IMR-90 (cell line): Measurements from ENCODE around the gene EMC8. TPM values are rescaled to one million over a fixed set of nuclear protein-coding genes. Genes with fewer than 3 reads are reported as not detected.

Experiments used
- ATAC-seq: fragments of 200-7000 bp; cut with Tn5 transposase; 2 replicates; pipeline ENCODE4 v1.9.1; 2020; ENCODE audit warnings: low read depth, mild to moderate bottlenecking, moderate library complexity
- BruUV-seq: library from RNA; stranded (reverse); fragments of 400-500 nt; replicated peaks from 2 replicates; lab custom pipeline; 2021; lab: Mats Ljungman, UMichigan
- CTCF ChIA-PET: fragments of 300-600 bp; formaldehyde crosslinking; extraction: SDS; loops from one replicate; lab custom pipeline; 2021; ENCODE audit warnings: antibody characterized with exemption; lab: Yijun Ruan, JAX
- POLR2A ChIA-PET: fragments of 300-600 bp; sonication (Branson Sonifier 250); formaldehyde crosslinking; loops from one replicate; lab custom pipeline; 2022; ENCODE audit warnings: antibody characterized with exemption; ENCODE audit not compliant: unreplicated experiment; lab: Charles Lee
- DNase-seq: peaks from one replicate; pipeline ENCODE4 v3.0.0; 2013
- H2AFZ ChIP-seq: replicated peaks from 2 replicates; pipeline ENCODE3; 2013; ENCODE audit warnings: low read length, mild to moderate bottlenecking; ENCODE audit not compliant: poor library complexity
- H2AK5ac ChIP-seq: 2 replicates; pipeline ENCODE4 v1.6.1; 2013; ENCODE audit warnings: low read depth, low read length, inconsistent platforms
- H2AK9ac ChIP-seq: replicated peaks from 2 replicates; pipeline ENCODE3; 2013; ENCODE audit warnings: mild to moderate bottlenecking, low read depth, low read length, moderate library complexity; ENCODE audit not compliant: poor library complexity
- H2BK120ac ChIP-seq: 2 replicates; pipeline ENCODE4 v1.6.1; 2013; ENCODE audit warnings: low read depth, low read length, inconsistent platforms
- H2BK15ac ChIP-seq: 3 replicates; pipeline ENCODE4 v1.6.1; 2013; ENCODE audit warnings: low read depth, low read length, inconsistent platforms
- H2BK20ac ChIP-seq: 2 replicates; pipeline ENCODE4 v1.6.1; 2013; ENCODE audit warnings: low read depth, mild to moderate bottlenecking, inconsistent platforms, low read length, moderate library complexity
- H2BK5ac ChIP-seq: 2 replicates; pipeline ENCODE4 v1.6.1; 2013; ENCODE audit warnings: mild to moderate bottlenecking, low read depth, low read length, inconsistent platforms; ENCODE audit not compliant: poor library complexity, severe bottlenecking
- H3K14ac ChIP-seq: replicated peaks from 2 replicates; pipeline ENCODE4 v1.6.1; 2013; ENCODE audit warnings: low read depth, low read length, inconsistent platforms
- H3K18ac ChIP-seq: 2 replicates; pipeline ENCODE4 v1.6.1; 2013; ENCODE audit warnings: low read depth, low read length, control low read depth
- H3K23ac ChIP-seq: 2 replicates; pipeline ENCODE4 v1.6.1; 2013; ENCODE audit warnings: low read depth, low read length, inconsistent platforms
- H3K27ac ChIP-seq: 2 replicates; pipeline ENCODE4 v1.5.1; 2013; ENCODE audit warnings: mild to moderate bottlenecking, control low read depth, low read length; ENCODE audit not compliant: insufficient read depth
- H3K27me3 ChIP-seq: 2 replicates; pipeline ENCODE4 v1.6.1; 2013; ENCODE audit warnings: low read length; ENCODE audit not compliant: control insufficient read depth, insufficient read depth
- H3K36me3 ChIP-seq: 2 replicates; pipeline ENCODE4 v1.6.1; 2013; ENCODE audit warnings: low read length, mixed read lengths; ENCODE audit not compliant: control insufficient read depth, insufficient read depth
- H3K4ac ChIP-seq: 2 replicates; pipeline ENCODE4 v1.6.1; 2013; ENCODE audit warnings: low read depth, low read length, inconsistent platforms
- H3K4me1 ChIP-seq: 2 replicates; pipeline ENCODE4 v1.6.1; 2013; ENCODE audit warnings: low read length, mixed read lengths; ENCODE audit not compliant: control insufficient read depth, insufficient read depth
- H3K4me2 ChIP-seq: 2 replicates; pipeline ENCODE4 v1.6.1; 2013; ENCODE audit warnings: low read depth, mild to moderate bottlenecking, control low read depth, low read length, moderate library complexity
- H3K4me3 ChIP-seq: 2 replicates; pipeline ENCODE4 v1.5.1; 2013; ENCODE audit warnings: low read depth, mild to moderate bottlenecking, control low read depth, low read length, moderate library complexity; ENCODE audit not compliant: insufficient read depth
- H3K56ac ChIP-seq: 2 replicates; pipeline ENCODE4 v1.6.1; 2013; ENCODE audit warnings: low read length, inconsistent platforms; ENCODE audit not compliant: insufficient read depth; ENCODE audit errors: extremely low read depth
- H3K79me1 ChIP-seq, 2 experiments: 2 replicates each; pipeline ENCODE4 v1.6.1; 2013; ENCODE audit warnings: low read length in 2 of 2, inconsistent platforms in 1 of 2, low read depth in 1 of 2
- H3K9ac ChIP-seq: 2 replicates; pipeline ENCODE4 v1.6.1; 2013; ENCODE audit warnings: low read depth, low read length, control low read depth
- H3K9me1 ChIP-seq: 2 replicates; pipeline ENCODE4 v1.6.1; 2013; ENCODE audit warnings: low read length, inconsistent platforms; ENCODE audit not compliant: insufficient read depth
- H3K9me3 ChIP-seq: 2 replicates; pipeline ENCODE4 v1.6.1; 2013; ENCODE audit warnings: low read length; ENCODE audit not compliant: control insufficient read depth, insufficient read depth
- H4K20me1 ChIP-seq: 2 replicates; pipeline ENCODE4 v1.6.1; 2013; ENCODE audit warnings: low read length, inconsistent platforms; ENCODE audit not compliant: insufficient read depth
- H4K5ac ChIP-seq: 2 replicates; pipeline ENCODE4 v1.6.1; 2013; ENCODE audit warnings: mild to moderate bottlenecking, low read depth, low read length, control low read depth
- H4K8ac ChIP-seq, 2 experiments: 2 replicates each; pipeline ENCODE4 v1.6.1; 2013; ENCODE audit warnings: low read depth in 2 of 2, low read length in 2 of 2, control low read depth in 1 of 2, inconsistent platforms in 1 of 2
- H4K91ac ChIP-seq: 2 replicates; pipeline ENCODE4 v1.6.1; 2013; ENCODE audit warnings: low read depth, low read length, inconsistent platforms; ENCODE audit not compliant: insufficient read depth
- BHLHE40 ChIP-seq: fragments of 150-350 bp; IDR thresholded peaks from 2 replicates; pipeline ENCODE4 v1.6.1; 2016; ENCODE audit warnings: mild to moderate bottlenecking, low read depth, low read length
- CHD1 ChIP-seq: IDR thresholded peaks from 2 replicates; pipeline ENCODE4 v1.6.1; 2012; ENCODE audit warnings: low read depth, low read length, improper control_type of control experiment
- FOS ChIP-seq: fragments of 150-350 bp; IDR thresholded peaks from 2 replicates; pipeline ENCODE4 v1.6.1; 2016; ENCODE audit warnings: low read depth, low read length
- MAFK ChIP-seq: IDR thresholded peaks from 2 replicates; pipeline ENCODE4 v1.6.1; 2012; ENCODE audit warnings: low read depth, low read length, improper control_type of control experiment
- MAZ ChIP-seq: IDR thresholded peaks from 2 replicates; pipeline ENCODE4 v1.6.1; 2012; ENCODE audit warnings: low read depth, mild to moderate bottlenecking, low read length, improper control_type of control experiment, moderate library complexity, borderline replicate concordance
- POLR2A ChIP-seq: IDR thresholded peaks from 2 replicates; pipeline ENCODE4 v1.6.1; 2012; ENCODE audit warnings: mild to moderate bottlenecking, low read depth, low read length
- RCOR1 ChIP-seq: IDR thresholded peaks from 2 replicates; pipeline ENCODE4 v1.6.1; 2012; ENCODE audit warnings: mild to moderate bottlenecking, low read length, improper control_type of control experiment; ENCODE audit not compliant: insufficient replicate concordance
- RFX5 ChIP-seq: IDR thresholded peaks from 2 replicates; pipeline ENCODE4 v1.8.0; 2012; ENCODE audit warnings: low read depth, mild to moderate bottlenecking, low read length, moderate library complexity
- WGBS, 2 experiments: methylation state at CpG; one replicate each; pipeline versions ENCODE4 v1.1.5 to v1.1.7; 2013; ENCODE audit warnings: missing lambda C conversion rate in 2 of 2; ENCODE audit not compliant: insufficient read length in 1 of 2; ENCODE audit errors: extremely low coverage in 2 of 2; 5-methylcytosine and 5-hydroxymethylcytosine counted together
- dilution Hi-C: fragments of 300-500 bp; cut with HindIII; formaldehyde crosslinking; loops from one replicate; pipeline ENCODE4 v1.14.3; 2018; ENCODE audit warnings: low sequenced_read_pairs; ENCODE audit not compliant: unreplicated experiment
- in situ Hi-C: fragments of 300-500 bp; cut with MboI; formaldehyde crosslinking; loops from 3 replicates; pipeline ENCODE4 v1.14.3; 2019; ENCODE audit warnings: low sequenced_read_pairs, inconsistent platforms, mixed read lengths
- intact Hi-C: fragments of 100-400 bp; cut with micrococcal nuclease; formaldehyde crosslinking; loops from 2 replicates; pipeline ENCODE4 v1.10.0; 2022
- polyA plus RNA-seq, 3 experiments: library from polyadenylated mRNA; depleted of rRNA; stranded (reverse); fragments of >200 nt; gene quantifications; 2 replicates each; pipeline ENCODE4 v1.2.3, GENCODE V29; 2012; ENCODE audit warnings: low replicate concordance in 1 of 3
- total RNA-seq: library from RNA; depleted of rRNA; stranded (reverse); fragments of >200 nt; gene quantifications from 2 replicates; pipeline ENCODE4 v1.2.3, GENCODE V29; 2012
- TF ChIP-seq, protein P1 (sequence below): fragments of 150-350 bp; IDR thresholded peaks from 2 replicates; pipeline ENCODE4 v1.6.1; 2017; ENCODE audit warnings: mild to moderate bottlenecking, antibody characterized with exemption, low read length, low read depth

Gene EMC8
- total and polyA plus RNA-seq, 2 of the 4 experiments (the other 2 are of a cell fraction), result 23.7 to 48.9 TPM

DNA sequence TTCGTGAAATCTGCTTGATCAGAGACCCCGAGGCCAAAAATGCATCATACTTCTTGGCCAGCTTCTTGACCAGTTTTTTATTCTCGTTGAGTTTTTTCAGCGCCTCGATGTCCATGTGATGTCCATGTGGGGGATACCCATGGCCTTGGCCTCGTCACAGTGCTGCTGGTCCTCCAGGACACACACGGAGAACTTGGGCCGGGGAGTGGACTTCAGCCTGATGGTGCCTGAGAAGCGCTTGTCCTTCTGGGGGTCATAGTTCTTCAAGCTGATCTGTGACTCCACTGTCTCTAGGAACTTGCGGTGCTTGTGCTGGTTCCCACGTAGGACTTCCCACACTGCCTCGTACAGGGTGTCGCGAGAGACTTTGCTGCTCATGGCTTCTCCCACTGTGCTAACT is 16.8 kb upstream of the EMC8 start:
- TF ChIP-seq, protein P1, sequence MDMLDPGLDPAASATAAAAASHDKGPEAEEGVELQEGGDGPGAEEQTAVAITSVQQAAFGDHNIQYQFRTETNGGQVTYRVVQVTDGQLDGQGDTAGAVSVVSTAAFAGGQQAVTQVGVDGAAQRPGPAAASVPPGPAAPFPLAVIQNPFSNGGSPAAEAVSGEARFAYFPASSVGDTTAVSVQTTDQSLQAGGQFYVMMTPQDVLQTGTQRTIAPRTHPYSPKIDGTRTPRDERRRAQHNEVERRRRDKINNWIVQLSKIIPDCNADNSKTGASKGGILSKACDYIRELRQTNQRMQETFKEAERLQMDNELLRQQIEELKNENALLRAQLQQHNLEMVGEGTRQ, result no peak
- TF ChIP-seq FOS (no peak), CHD1 (no peak), POLR2A (no peak), RCOR1 (no peak), MAZ (no peak), RFX5 (no peak), BHLHE40 (no peak), MAFK (no peak)
- H3K56ac ChIP-seq, result no peak overlapping the region
- intact Hi-C loops, result no loop called here
- in situ Hi-C loops, result loop anchor here (25.0 kb wide), 1 partner anchor 496 kb away; no protein-coding TSS in a partner anchor
- no peak overlapping the region for H4K91ac ChIP-seq
- dilution Hi-C loops, result no loop called here
- no peak overlapping the region for H2BK20ac ChIP-seq
- H3K4me2 ChIP-seq, result no peak overlapping the region
- H2BK120ac ChIP-seq, result no peak overlapping the region
- H4K20me1 ChIP-seq, result no peaks in the 10 kb centered on the region
- no peak overlapping the region for H3K18ac ChIP-seq
- no TSS peak for BruUV-seq
- no peaks in the 10 kb centered on the region for H3K36me3 ChIP-seq
- no peak overlapping the region for H3K14ac ChIP-seq
- no peak overlapping the region for H4K8ac ChIP-seq
- no peaks in the 10 kb centered on the region for H3K9me1 ChIP-seq
- no peak for ATAC-seq
- H2BK15ac ChIP-seq, result no peak overlapping the region
- no peaks in the 10 kb centered on the region for H3K79me1 ChIP-seq
- no peak overlapping the region for H2BK5ac ChIP-seq
- no peaks in the 10 kb centered on the region for H3K9me3 ChIP-seq
- H3K4ac ChIP-seq, result no peak overlapping the region
- peaks cover 55% of the 10 kb centered on the region for H3K27me3 ChIP-seq
- H2AFZ ChIP-seq, result no peak overlapping the region
- H3K27ac ChIP-seq, result no peak overlapping the region
- CTCF ChIA-PET, result no interaction called here
- no peak overlapping the region for H3K9ac ChIP-seq
- H3K4me3 ChIP-seq, result no peak overlapping the region
- POLR2A ChIA-PET, result no interaction called here
- H3K23ac ChIP-seq, result no peak overlapping the region
- WGBS, 2 experiments, result 94% methylated on average over 3 of the region's 14 CpGs; no CpG with 5 or more reads in 1 of the 2 experiments
- no peak for DNase-seq
- no peak overlapping the region for H2AK9ac ChIP-seq
- no peak overlapping the region for H4K5ac ChIP-seq
- H3K4me1 ChIP-seq, result no peaks in the 10 kb centered on the region
- H2AK5ac ChIP-seq, result no peak overlapping the region
